ENCODE data around the gene HS3ST1.

The HS3ST1 gene

GRCh38 chr4:11428231-11428898 is at the start of gene HS3ST1:
Gene HS3ST1, minus strand, starts transcription at chr4:11428894. Its CDS starts 28,889 bp downstream, at chr4:11400005.
- no peak for DNase-seq (ENCODE audit: low read depth)

GRCh38 chr4:11475871-11476270 is 47.2 kb upstream of the HS3ST1 start:
- no peak for DNase-seq (ENCODE audit: low read depth)

- no peak for DNase-seq (ENCODE audit: low read depth)
These were observed 45.5 kb upstream of the HS3ST1 start for GRCh38 chr4:11474146-11474545.

- no peak for DNase-seq (ENCODE audit: low read depth)
These were observed 43.8 kb upstream of the HS3ST1 start for GRCh38 chr4:11472535-11472934.

- DNase-seq (ENCODE audit: low read depth): no peak
These were observed 42.9 kb upstream of the HS3ST1 start for GRCh38 chr4:11471618-11472017.

- DNase-seq (ENCODE audit: low read depth): no peak
These were observed 42.4 kb upstream of the HS3ST1 start for GRCh38 chr4:11471046-11471441.

- DNase-seq (ENCODE audit: low read depth): no peak
These were observed 41.8 kb upstream of the HS3ST1 start for GRCh38 chr4:11470438-11471045.

- no peak for DNase-seq (ENCODE audit: low read depth)
These were observed 41.1 kb upstream of the HS3ST1 start for GRCh38 chr4:11469650-11470437.

- no peak for DNase-seq (ENCODE audit: low read depth)
These were observed 40.2 kb upstream of the HS3ST1 start for GRCh38 chr4:11468901-11469300.

GRCh38 chr4:11467931-11468330 is 39.2 kb upstream of the HS3ST1 start:
- no peak for DNase-seq (ENCODE audit: low read depth)

GRCh38 chr4:11463707-11464106 is 35.0 kb upstream of the HS3ST1 start:
- no peak for DNase-seq (ENCODE audit: low read depth)

GRCh38 chr4:11456401-11456800 is 27.7 kb upstream of the HS3ST1 start:
- no peak for DNase-seq (ENCODE audit: low read depth)

- DNase-seq (ENCODE audit: low read depth): no peak
These were observed 26.6 kb upstream of the HS3ST1 start for GRCh38 chr4:11455201-11455835.

GRCh38 chr4:11451716-11452115 is 23.0 kb upstream of the HS3ST1 start:
- DNase-seq (ENCODE audit: low read depth): no peak

GRCh38 chr4:11446155-11446811 is 17.6 kb upstream of the HS3ST1 start:
- DNase-seq (ENCODE audit: low read depth): no peak

GRCh38 chr4:11441194-11441556 is 12.5 kb upstream of the HS3ST1 start:
- DNase-seq (ENCODE audit: low read depth): no peak

- no peak for DNase-seq (ENCODE audit: low read depth)
These were observed 11.9 kb upstream of the HS3ST1 start for GRCh38 chr4:11440481-11441193.

GRCh38 chr4:11439836-11440235 is 11.1 kb upstream of the HS3ST1 start:
- no peak for DNase-seq (ENCODE audit: low read depth)

- no peak for DNase-seq (ENCODE audit: low read depth)
These were observed 10.0 kb upstream of the HS3ST1 start for GRCh38 chr4:11438647-11439046.

GRCh38 chr4:11436673-11437072 is 8.0 kb upstream of the HS3ST1 start:
- DNase-seq (ENCODE audit: low read depth): no peak

- no peak for DNase-seq (ENCODE audit: low read depth)
These were observed 7.4 kb upstream of the HS3ST1 start for GRCh38 chr4:11436084-11436483.

- no peak for DNase-seq (ENCODE audit: low read depth)
These were observed 6.9 kb upstream of the HS3ST1 start for GRCh38 chr4:11435557-11435956.

Measured in HS-5 (cell line).